ENCODE results near the gene CACNA1F.

The CACNA1F gene

GRCh38 chrX:49227726-49228125 lies 5.4 kb downstream of the CACNA1F start:
- no peak for DNase-seq (ENCODE audit: low spot score)

DNA sequence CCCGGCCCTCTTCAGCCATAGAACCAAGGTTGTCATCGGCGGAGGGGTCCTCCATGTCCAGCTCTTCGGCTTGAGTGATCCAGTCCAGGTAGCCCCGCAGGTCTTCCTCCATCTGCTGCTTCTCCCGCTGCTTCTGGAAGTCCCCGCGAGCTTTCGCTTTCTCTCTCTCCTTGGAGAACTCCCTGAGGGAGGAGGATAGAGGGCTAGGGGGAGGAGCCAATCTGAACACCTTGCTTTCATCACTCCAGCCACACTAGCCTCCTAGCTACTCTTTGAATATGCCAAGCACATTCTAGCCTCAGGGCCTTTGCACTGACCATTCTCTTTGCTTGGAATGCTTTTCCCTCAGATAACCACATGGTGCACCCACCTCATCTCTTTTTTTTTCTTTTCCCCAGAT lies 6.2 kb downstream of the CACNA1F start:
- no peak for DNase-seq (ENCODE audit: low spot score)

- no peak for DNase-seq (ENCODE audit: low spot score)
Observed at GRCh38 chrX:49225858-49226257, 7.3 kb downstream of the CACNA1F start.

DNA sequence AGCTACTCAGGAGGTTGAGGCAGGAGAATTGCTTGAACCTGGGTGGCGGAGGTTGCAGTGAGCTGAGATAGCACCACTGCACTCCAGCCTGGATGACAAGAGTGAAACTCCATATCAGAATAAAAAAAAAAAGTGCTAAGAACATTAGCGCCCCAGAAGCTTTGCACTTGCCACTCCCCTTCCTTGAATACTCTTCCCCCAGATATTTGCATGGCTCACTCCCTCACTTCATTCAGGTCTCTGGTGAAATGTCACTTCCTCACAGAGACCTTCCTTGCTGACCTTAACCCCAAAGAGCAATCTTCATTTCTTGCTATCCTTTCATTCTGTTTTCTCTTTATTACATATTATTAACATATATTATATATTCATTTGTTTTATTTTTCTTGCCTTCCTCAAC lies 11.3 kb downstream of the CACNA1F start:
- no peak for DNase-seq (ENCODE audit: low spot score)

DNA sequence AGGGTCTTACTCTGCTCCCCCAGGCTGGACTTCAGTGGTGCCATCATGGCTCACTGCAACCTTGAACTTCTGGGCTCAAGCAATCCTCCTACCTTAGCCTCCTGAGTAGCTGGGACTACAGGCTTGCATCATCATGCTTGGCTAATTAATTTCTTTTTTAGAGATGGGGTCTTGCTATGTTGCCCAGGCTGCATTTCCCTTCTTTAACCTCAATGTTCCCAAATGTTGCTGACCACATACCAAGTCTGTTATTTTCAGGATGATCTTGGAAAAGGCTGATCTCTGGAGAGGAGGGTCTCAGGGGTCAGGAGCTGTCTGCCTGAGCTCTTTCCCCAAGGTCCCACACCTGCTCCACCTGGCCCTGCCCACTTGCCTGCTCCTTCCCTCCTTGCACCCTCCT lies 13.0 kb downstream of the CACNA1F start:
- no peak for DNase-seq (ENCODE audit: low spot score)

GRCh38 chrX:49214996-49215526 lies 18.1 kb downstream of the CACNA1F start:
- no peak for DNase-seq (ENCODE audit: low spot score)

GRCh38 chrX:49214416-49214815 lies 18.7 kb downstream of the CACNA1F start:
- DNase-seq (ENCODE audit: low spot score), result no peak

DNA sequence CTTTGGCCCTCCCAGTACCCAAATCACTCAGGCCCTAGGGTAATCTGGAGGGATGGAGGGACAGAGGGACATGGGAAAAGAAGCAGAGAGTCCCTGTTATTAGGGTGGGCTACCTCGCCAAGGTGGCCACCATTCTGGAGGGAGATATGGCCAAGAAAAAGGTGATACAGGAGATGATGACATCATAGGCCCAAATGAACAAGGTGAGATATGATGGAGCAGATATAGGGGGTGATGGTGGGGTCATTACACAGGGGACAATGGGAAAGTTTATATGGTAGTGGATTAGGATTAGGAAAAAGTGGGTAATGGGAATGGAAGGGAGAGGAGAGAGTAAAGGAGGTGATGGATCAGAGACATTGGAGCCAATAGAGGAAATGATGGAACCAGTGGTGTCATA lies 20.3 kb downstream of the CACNA1F start:
- no peak for DNase-seq (ENCODE audit: low spot score)

GRCh38 chrX:49212209-49212608 lies 20.9 kb downstream of the CACNA1F start:
- DNase-seq (ENCODE audit: low spot score), result no peak

GRCh38 chrX:49211074-49211473 lies 22.1 kb downstream of the CACNA1F start:
- DNase-seq (ENCODE audit: low spot score), result no peak

- DNase-seq (ENCODE audit: low spot score), result no peak
Observed at GRCh38 chrX:49210406-49210805, 22.7 kb downstream of the CACNA1F start.

DNA sequence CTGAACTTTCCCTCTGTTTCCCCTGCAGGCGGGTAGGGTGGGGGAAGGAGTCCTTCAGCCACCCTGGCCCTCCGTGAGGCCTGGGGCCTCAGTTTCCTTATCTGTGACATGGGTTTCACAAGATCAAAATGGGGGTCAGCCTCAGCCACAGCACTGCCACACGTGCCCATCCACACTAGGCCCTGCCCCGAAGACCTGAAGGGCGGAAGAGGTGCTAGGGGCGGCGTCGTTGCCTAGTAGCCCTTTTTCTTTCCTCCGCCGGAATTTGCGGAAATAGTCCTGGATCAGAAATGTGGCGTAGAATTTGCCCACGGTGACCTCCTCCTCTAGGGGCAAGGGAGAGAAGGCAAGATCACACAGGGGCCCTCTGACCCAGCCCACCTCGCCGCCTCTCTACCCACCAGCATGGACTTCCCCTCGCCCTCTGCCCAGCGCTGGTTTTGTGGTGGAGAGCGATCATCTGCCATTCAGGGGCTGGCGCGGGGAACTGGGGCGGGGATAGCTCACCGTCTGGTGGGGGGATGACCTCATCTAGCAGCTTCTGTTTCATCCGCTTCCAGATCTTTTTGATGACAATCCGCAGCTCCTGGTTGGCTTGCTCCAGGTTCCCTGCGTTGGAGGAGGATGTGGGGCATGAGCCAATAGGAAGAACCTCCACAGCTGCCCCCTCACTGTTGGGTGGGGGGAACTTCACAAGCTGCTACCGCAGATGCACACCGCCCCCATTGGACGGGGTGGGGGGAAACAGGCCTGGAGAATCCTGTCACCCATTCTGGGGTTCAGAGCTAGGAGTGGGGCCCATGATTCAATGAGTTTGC lies 23.5 kb downstream of the CACNA1F start:
- no peak for DNase-seq (ENCODE audit: low spot score)

DNA sequence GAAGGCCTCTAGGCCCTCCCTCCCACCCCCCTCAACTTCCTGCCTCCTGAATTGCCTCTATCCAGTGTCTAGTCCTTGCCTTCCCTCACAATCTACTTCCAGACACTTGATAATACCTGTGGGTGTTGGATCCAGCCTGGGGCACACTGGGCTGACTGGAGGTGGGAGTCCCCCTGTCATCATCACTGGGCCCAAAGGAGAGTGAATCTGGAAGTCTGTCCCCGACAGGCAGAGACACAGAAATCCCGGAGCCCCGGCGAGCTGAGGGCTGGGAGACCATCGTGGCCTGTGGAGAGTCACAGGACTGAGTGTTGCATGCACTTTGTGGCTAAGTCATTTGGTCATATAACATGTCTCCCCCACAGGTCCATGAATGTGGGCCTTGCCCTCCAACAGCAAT lies 24.7 kb downstream of the CACNA1F start:
- no peak for DNase-seq (ENCODE audit: low spot score)

GRCh38 chrX:49206543-49206942 lies 26.6 kb downstream of the CACNA1F start:
- no peak for DNase-seq (ENCODE audit: low spot score)

DNA sequence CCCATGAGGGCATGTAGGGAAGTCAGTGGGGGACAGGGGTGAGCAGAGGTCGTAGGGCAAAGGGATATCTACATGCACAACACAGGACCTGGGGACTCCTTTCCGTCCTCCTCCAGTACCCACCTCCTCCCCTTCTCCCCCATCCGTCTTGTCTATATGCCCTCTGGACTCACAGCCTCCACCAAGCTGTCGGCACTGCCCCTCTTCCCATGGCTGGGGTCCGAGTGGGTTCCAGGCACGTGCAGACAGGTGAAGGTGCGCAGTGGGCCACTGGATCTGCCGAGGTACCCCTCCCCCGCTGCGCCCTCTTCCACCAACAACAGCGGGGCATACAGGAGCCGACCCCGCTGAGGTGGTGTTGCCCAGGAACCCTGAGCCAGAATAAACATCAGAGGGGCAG lies 27.7 kb downstream of the CACNA1F start:
- DNase-seq (ENCODE audit: low spot score), result no peak

DNA sequence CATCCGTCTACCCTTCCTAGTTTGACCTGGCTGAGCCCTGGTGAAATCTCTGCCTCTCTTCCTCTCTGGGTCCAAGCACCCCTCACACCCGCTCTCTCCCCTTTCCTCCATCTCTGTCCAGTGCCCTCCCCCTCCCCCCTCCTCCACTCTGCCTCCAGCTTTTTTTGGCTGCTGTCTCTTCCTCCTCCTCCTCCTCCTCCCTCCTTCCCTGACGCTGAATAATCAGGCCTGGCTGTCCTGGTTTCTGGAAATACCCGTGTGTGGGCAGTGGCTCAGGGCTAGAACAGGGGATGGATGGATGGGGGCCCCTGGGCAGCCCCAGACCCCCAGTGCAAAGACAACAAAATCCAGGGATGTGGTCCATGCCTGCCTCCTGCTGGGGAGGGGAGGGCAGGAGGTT lies 28.4 kb downstream of the CACNA1F start:
- DNase-seq (ENCODE audit: low spot score), result no peak

- no peak for DNase-seq (ENCODE audit: low spot score)
Observed at GRCh38 chrX:49204017-49204416, 29.1 kb downstream of the CACNA1F start.

DNA sequence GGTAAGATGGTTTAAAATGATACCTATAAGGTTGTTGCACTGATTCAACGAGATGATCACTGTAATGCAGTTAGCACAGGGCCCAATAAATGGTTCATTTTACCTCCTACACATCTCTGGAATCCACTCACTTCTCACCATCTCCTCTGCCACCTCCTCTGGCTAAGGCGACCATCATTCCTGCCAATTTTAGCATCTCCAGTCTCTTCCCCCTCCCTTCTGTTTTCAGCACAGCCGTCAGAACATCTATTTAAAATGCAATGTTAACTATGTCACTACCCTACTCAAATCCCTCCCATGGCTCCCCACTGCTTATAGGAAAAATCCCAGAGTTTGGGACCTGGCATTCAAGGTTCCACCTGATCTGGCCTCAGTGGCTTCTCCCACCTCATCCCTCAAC lies 29.6 kb downstream of the CACNA1F start:
- DNase-seq (ENCODE audit: low spot score), result no peak

DNA sequence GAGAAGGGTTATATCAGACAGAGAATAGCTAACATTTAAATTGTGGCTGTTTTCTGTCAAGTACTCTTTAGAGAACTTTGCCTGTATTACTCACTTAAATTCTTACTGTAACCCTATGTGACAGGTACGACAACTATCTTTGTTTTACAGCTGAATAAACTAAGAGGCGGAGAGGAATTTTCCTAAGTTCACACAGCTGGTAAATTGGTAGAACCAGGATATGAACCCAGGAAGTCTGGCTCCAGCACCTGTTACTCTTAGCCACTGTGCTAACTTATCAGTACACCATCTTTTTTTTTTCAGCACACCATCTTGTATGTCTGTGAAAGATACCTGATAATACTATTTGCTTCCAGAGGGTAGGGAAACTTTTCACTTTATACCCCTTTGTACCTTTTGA lies 31.1 kb downstream of the CACNA1F start:
- DNase-seq (ENCODE audit: low spot score), result no peak

- DNase-seq (ENCODE audit: low spot score), result peak; percentile 80
Observed at GRCh38 chrX:49199906-49200771, 33.0 kb downstream of the CACNA1F start, which contains the start of gene SYP. Gene SYP, minus strand, starts transcription at chrX:49200193. Its CDS starts 7 bp downstream, at chrX:49200186.

- DNase-seq (ENCODE audit: low spot score), result no peak
Observed at GRCh38 chrX:49199315-49199595, 33.9 kb downstream of the CACNA1F start.

- DNase-seq (ENCODE audit: low spot score), result no peak
Observed at GRCh38 chrX:49198540-49199314, 34.4 kb downstream of the CACNA1F start.
